Measurements from ENCODE around the gene STAMBPL1.

STAMBPL1 gene

GRCh38 chr10:88916986-88917385 lies 36.9 kb downstream of the STAMBPL1 start:
- Histone ChIP-seq H3K4me3 (no peak overlapping the region), H3K27ac (no peak overlapping the region)
- DNase-seq (ENCODE audit: low spot score): no peak
- TF ChIP-seq CTCF (IDR thresholded peaks at IDR 0.05): no peak

- no peak for TF ChIP-seq CTCF (IDR thresholded peaks at IDR 0.05)
- no peak for DNase-seq (ENCODE audit: low spot score)
- H3K27ac ChIP-seq: no peak overlapping the region
- H3K4me3 ChIP-seq: no peak overlapping the region
Measured at GRCh38 chr10:88918191-88918905, 38.3 kb downstream of the STAMBPL1 start.

GRCh38 chr10:88919041-88919440 lies 39.0 kb downstream of the STAMBPL1 start:
- Histone ChIP-seq H3K27ac (no peak overlapping the region), H3K4me3 (no peak overlapping the region)
- no peak for DNase-seq (ENCODE audit: low spot score)
- TF ChIP-seq CTCF (IDR thresholded peaks at IDR 0.05): no peak

DNA sequence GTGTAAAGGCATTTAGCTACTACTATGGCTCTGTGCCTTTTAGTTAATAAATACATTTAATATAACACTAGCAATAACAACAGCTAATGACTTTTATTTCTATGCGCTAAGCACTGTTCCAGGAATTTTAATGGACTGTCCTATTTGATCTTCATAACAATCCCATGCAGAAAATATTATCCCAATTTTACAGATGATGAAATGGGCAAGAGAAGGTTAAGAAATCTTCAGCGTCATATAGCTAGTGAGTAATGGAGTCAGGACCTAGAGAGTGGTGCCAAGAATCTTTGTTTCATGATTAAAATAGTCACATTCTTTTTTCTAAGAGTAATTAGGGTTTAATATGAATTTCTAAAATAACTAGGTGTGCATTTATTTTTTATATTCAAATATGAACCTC lies 40.2 kb downstream of the STAMBPL1 start:
- no peak for DNase-seq (ENCODE audit: low spot score)
- Histone ChIP-seq H3K27ac (no peak overlapping the region), H3K4me3 (no peak overlapping the region)
- no peak for TF ChIP-seq CTCF (IDR thresholded peaks at IDR 0.05)

DNA sequence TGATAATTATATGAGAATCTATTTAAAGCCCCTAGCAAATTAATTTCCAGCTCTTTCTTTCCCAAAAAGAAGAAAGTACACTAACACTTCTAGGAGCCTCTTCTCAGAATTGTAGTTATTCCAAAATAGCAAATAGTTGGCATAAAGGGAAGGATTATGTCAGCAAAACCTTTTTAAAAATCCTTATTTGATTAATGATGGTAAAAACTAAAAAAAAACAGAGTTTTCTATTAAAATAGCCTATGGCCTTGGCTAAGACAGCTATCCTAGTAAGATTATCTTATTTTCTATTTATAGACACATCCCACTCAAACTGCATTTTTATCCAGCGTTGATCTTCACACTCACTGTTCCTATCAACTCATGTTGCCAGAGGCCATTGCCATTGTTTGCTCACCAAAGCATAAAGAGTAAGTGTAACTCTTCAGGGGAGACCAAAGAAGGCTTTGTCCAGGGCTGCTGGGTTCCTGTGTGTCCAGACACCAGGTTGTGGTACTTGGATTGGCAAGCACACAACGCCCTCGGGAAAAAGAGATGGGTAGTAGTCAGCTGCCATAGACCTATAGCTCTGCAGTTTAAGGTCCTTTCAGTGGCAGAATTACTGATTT lies 41.0 kb downstream of the STAMBPL1 start:
- TF ChIP-seq CTCF (IDR thresholded peaks at IDR 0.05): no peak
- no peak for DNase-seq (ENCODE audit: low spot score)
- Histone ChIP-seq H3K4me3 (no peak overlapping the region), H3K27ac (no peak overlapping the region)

- Histone ChIP-seq H3K4me3 (no peak overlapping the region), H3K27ac (no peak overlapping the region)
- no peak for DNase-seq (ENCODE audit: low spot score)
- no peak for TF ChIP-seq CTCF (IDR thresholded peaks at IDR 0.05)
Measured at GRCh38 chr10:88922041-88922440, 42.0 kb downstream of the STAMBPL1 start.

DNA sequence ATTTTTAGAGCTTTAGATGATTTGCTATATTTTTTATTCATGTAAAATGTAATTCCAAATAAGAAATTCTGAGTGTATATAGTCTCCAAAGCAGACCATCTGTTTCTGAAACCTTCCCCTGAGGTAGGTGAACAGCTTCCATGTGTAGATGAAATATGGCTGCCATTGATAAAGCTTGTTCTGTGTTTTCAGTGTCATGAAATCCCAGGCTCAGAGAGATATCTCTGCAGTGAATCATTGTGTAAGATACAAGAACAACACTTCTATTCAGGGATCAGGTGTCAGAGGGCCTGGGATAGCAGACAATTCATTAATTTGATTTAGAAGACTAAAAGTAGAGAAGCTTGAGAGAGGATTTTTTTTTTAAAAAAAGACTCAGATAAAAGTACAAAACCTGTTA lies 43.5 kb downstream of the STAMBPL1 start:
- DNase-seq (ENCODE audit: low spot score): no peak
- TF ChIP-seq CTCF (IDR thresholded peaks at IDR 0.05): no peak
- H3K27ac ChIP-seq: no peak overlapping the region
- H3K4me3 ChIP-seq: no peak overlapping the region

All from coronary artery (tissue), 2 donors.